Hematopoietic multipotent progenitor cell treated with erythropoietin and hydrocortisone succinate and interleukin-3 and kit ligand, for 6 days (in vitro differentiated cells): Measurements from ENCODE around the gene ABCA4.

ENCODE experiments used
- DNase-seq: peaks from one replicate; pipeline ENCODE4 v3.0.0-alpha.2; 2015

ABCA4 gene

GRCh38 chr1:94048413-94049164 lies 72.4 kb downstream of the ABCA4 start:
- no peak for DNase-seq

DNA sequence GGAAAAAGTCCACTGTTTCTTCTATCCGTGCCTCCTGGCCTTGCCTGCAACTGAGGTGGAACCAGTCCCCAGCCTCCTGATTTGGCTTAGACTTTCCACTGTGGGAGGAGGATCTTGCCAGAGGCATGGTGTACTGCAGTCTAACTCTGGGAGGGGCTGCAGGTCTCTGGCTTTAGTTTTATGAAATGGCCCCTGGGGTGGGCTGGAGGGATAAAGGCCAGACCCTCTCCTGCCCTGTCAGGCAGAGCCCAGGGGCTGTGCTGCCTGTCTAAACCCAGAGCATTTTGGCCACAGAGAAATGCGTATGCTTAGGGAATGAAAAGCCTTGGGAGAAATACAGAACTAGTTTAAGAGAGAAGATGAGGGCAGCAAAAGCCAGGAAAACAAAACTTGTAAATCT lies 73.0 kb downstream of the ABCA4 start:
- DNase-seq: no peak

- peak; percentile 75 for DNase-seq
These were observed 75.4 kb downstream of the ABCA4 start for GRCh38 chr1:94045465-94046056.

DNA sequence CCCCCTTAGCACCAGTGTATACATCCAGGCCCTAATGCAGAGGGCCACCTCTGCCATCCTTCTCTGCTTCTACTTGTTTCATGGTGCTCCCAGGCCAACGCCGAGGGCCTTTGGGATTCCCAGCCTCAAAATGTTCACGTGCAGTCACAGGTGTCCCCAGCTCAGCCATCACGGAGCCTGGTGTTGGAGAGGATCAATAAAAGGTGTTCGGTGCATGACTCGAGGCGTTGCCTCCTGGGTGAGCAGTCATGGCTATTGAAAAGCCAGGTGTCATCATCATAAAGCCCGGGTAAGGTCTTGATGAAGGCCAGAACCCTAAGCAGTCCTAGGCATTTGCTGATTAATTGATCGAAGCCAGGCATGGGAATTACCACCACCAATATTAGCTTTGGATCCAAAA lies 76.1 kb downstream of the ABCA4 start:
- no peak for DNase-seq

- DNase-seq: peak; percentile 53
These were observed 76.6 kb downstream of the ABCA4 start for GRCh38 chr1:94044290-94044790.

DNA sequence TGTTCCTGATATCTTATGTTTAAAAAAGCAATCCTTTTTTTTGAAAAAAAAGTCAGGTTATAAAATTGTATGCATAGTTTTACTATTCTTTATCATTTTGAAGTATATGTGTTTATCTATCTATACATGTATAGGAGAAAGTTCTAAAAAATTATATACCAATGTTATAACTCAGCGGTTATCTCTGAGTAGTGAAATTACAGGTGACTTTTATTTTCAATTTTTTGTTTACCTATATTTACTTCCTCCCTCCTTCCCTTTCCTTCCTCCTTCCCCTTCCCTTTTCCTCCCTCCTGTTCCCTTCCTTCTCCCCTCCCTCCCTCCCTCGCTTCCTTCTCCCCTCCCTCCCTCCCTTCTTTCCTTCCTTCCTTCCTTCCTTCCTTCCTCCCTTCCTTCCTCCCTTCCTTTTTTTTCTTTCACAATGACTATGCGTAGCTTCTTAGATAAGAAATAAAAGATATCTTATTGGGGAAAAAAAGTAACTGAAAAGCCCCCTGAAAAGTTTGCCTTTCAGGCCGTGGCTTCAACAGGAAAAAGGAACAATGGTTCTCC lies 77.1 kb downstream of the ABCA4 start:
- DNase-seq: no peak

- no peak for DNase-seq
These were observed 78.6 kb downstream of the ABCA4 start for GRCh38 chr1:94042388-94042787.

GRCh38 chr1:94039871-94040569 lies 80.9 kb downstream of the ABCA4 start:
- no peak for DNase-seq

DNA sequence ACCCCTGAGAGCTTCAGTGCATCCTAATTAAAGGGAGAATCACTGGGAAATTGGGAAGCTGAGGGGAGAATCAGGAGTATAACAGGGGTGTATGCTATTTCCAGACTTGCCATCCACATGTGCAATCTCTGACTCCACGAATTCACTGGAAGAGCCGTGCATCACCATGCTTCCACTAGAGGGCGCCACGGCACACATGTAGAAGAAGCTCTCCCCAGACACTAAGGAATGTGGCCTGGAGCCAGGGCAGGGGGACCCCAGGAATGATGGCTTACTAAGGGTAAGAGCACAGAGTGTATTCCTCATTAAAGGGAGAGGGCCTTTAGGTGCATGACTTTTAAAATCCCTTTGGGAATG lies 81.5 kb downstream of the ABCA4 start:
- DNase-seq: peak; percentile 86

DNA sequence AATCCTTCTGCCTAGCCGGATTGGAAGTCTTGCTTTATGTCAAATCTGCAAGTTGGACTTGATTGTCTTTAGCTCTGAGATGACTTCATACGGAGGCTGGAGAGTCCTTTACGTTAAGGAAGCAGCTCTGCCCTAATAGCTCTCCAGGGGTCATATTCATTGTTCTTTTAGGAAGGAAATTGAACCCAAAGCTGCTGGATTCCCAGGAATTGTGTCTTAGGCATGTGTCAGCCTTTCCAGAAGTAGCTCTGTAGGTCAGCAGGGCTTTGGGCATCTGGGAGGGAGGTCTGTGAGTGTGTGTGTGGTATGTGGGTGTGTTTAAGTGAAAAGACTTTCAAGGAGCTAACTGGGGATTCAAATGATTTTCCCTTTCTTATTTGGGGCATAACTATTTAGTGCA lies 82.4 kb downstream of the ABCA4 start:
- DNase-seq: no peak

- DNase-seq: no peak
These were observed 83.3 kb downstream of the ABCA4 start for GRCh38 chr1:94037392-94038229.

GRCh38 chr1:94036730-94037129 lies 84.2 kb downstream of the ABCA4 start:
- DNase-seq: no peak

DNA sequence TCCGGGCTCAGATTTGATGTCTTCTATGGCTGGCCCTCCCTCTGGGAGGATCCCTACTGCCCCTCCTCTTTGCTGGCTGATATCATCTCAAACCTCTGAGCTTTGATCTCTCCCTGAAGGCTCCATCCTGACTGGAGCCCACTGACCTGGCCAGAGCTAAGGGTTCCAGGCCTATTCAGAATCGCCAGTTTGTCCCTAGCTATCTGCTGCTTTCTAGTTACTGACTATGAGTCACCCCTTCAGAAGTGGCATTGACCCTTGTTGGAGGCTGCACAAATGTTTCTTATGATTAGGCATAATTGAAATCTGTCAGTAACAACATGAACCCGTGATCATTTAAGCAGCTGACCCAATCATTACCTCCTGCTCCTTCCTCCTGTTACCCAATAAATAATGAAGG lies 87.1 kb downstream of the ABCA4 start:
- DNase-seq: no peak

DNA sequence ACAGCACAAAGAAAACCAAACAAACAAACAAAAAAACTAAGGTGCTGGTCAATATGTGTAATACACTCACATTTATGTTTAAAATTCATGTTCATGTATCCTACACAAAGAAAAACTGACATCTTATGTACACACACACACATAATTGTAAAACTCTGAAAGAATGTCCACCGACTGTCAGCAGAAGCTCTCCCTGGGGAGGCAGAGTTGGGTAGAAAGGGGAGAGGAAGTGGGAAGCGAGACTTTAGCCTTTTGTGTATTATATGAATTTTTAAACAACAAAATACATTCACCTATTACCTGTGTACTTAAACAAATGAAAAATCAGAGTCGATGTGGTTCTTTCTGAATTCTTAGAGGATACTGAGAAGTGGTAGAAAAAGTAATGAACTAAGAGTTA lies 88.3 kb downstream of the ABCA4 start:
- no peak for DNase-seq

DNA sequence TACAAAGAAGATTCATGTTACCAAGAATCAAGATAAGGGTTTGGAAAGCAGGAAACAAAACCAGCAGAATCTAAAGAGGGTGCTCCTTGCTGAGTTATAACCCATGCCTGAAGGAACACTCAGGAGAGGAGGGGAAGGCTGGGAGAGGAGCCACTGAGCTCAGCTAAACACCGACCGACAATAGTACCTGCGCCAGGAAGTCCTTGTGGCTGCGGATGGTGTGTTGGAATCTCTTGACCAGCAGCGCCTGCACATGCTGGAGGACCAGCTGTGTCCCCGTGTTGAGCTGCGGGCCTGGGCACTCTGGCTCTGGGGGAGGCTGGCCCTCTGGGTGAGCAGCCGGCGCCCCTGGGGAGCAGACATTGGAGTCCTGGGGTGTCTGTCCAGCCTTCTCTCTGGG lies 89.4 kb downstream of the ABCA4 start:
- no peak for DNase-seq

- DNase-seq: no peak
These were observed 89.8 kb downstream of the ABCA4 start for GRCh38 chr1:94031154-94031553.

- DNase-seq: no peak
These were observed 91.6 kb downstream of the ABCA4 start for GRCh38 chr1:94029130-94029993.

GRCh38 chr1:94027721-94028515 lies 93.0 kb downstream of the ABCA4 start:
- no peak for DNase-seq

DNA sequence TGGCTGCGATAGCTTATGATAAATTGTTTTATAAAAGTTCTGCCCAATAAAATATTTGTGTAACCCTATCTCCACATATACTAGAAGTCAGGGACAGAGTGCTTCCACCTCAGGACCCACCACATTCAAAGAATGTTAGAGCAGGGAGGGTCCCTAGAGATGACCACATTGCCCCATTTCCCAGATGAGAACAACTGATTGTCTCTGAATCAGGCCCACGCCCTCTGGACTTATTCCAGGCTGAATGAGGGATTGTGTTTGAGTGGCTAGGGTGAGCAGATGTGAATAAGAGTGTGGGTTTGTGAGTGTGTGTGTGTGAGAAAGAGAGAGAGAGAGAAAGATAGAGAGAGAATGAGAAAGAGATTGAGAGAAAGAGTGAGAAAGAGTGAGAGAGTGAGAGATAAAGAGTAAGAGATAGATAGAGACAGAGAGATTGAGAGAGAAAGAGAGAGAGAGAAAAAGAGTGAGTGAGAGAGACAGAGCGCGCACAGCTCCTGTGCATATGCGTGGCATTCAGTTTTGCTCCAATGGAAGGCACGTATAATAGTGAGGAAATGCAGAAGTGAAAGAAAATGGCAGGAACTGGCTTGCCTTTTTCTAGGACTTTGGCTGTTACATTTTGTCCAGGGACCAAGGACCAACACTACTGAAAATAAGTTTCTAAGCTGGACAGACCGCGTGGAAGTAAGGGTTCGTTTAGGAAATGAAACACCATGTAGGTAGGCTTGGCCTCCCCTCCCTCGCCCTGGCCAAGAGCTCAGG lies 94.1 kb downstream of the ABCA4 start:
- DNase-seq: peak; percentile 77
